GM12878 (cell line): ENCODE measurements around the gene MITF. TPM values are rescaled to one million over a fixed set of nuclear protein-coding genes. Genes with fewer than 3 reads are reported as not detected.

Experiments used
- ATAC-seq: fragments of 200-7000 bp; cut with Tn5 transposase; 3 replicates; pipeline ENCODE4 v1.9.1; 2020; ENCODE audit warnings: mild to moderate bottlenecking, moderate library complexity
- BruUV-seq: library from RNA; stranded (reverse); fragments of 400-500 nt; replicated peaks from 2 replicates; lab custom pipeline; 2021; lab: Mats Ljungman, UMichigan
- CTCF ChIA-PET: fragments of 300-600 bp; sonication (Branson Sonifier 250); formaldehyde crosslinking; extraction: SDS; loops from one replicate; lab custom pipeline; 2021; ENCODE audit warnings: inconsistent platforms; lab: Yijun Ruan, JAX
- POLR2A ChIA-PET: fragments of 350-600 bp; formaldehyde crosslinking; extraction: SDS; loops from one replicate; lab custom pipeline; 2021; ENCODE audit warnings: inconsistent platforms; lab: Charles Lee
- RAD21 ChIA-PET: fragments of 300-600 bp; sonication (Branson Sonifier 250); formaldehyde crosslinking; loops from one replicate; lab custom pipeline; 2023; ENCODE audit warnings: antibody characterized with exemption; ENCODE audit not compliant: unreplicated experiment; lab: Charles Lee
- SMC1A ChIA-PET: fragments of 300-600 bp; sonication (Branson Sonifier 250); formaldehyde crosslinking; loops from one replicate; lab custom pipeline; 2023; ENCODE audit not compliant: unreplicated experiment, uncharacterized antibody; lab: Charles Lee
- DNase-seq: peaks from one replicate; pipeline ENCODE4 v3.0.0-alpha.2; 2011; ENCODE audit warnings: low read depth, low spot score
- FAIRE-seq: peaks from 3 replicates; lab custom pipeline; 2011; peaks lifted over from hg19 to GRCh38; lab: Jason Lieb, UNC
- H2AFZ ChIP-seq: 2 replicates; pipeline ENCODE4 v1.6.0; 2011; ENCODE audit warnings: low read depth, low read length, control low read depth; ENCODE audit not compliant: control insufficient read depth
- H3K27ac ChIP-seq: 2 replicates; pipeline ENCODE4 v1.5.1; 2011; ENCODE audit warnings: control low read depth; ENCODE audit not compliant: control insufficient read depth, insufficient read depth
- H3K27me3 ChIP-seq, 2 experiments: replicated peaks in 1 of 2; 2 replicates each; pipeline versions ENCODE4 v1.6.0 to v1.6.1; 2011; ENCODE audit warnings: low read length in 1 of 2; ENCODE audit not compliant: control insufficient read depth in 2 of 2, insufficient read depth in 2 of 2
- H3K36me3 ChIP-seq, 2 experiments: 2 replicates each; pipeline ENCODE4 v1.5.1; 2011; ENCODE audit warnings: low read length in 1 of 2; ENCODE audit not compliant: control insufficient read depth in 2 of 2, insufficient read depth in 2 of 2
- H3K4me1 ChIP-seq: 2 replicates; pipeline ENCODE4 v1.6.1; 2011; ENCODE audit warnings: mild to moderate bottlenecking, low read length, moderate library complexity, mixed read lengths; ENCODE audit not compliant: control insufficient read depth, insufficient read depth
- H3K4me2 ChIP-seq: 2 replicates; pipeline ENCODE4 v1.6.0; 2011; ENCODE audit warnings: control low read depth; ENCODE audit not compliant: control insufficient read depth, insufficient read depth
- H3K4me3 ChIP-seq: fragments of 200-600 bp; sonication (generic); 2 replicates; pipeline ENCODE4 v1.5.1; 2016
- H3K79me2 ChIP-seq: 2 replicates; pipeline ENCODE4 v1.6.0; 2011; ENCODE audit warnings: low read length; ENCODE audit not compliant: control insufficient read depth, insufficient read depth
- H3K9ac ChIP-seq: 2 replicates; pipeline ENCODE4 v1.8.0; 2011; ENCODE audit warnings: low read length, control low read depth, mixed read lengths; ENCODE audit not compliant: control insufficient read depth, insufficient read depth
- H3K9me3 ChIP-seq: replicated peaks from 3 replicates; pipeline ENCODE4 v1.5.1; 2011; ENCODE audit warnings: mild to moderate bottlenecking, low read length; ENCODE audit not compliant: control insufficient read depth, insufficient read depth
- H4K20me1 ChIP-seq: 2 replicates; pipeline ENCODE4 v1.6.0; 2011; ENCODE audit not compliant: control insufficient read depth, insufficient read depth
- BCL11A ChIP-seq: IDR thresholded peaks from 2 replicates; pipeline ENCODE4 v1.6.1; 2011; ENCODE audit warnings: low read depth, low read length
- CTCF ChIP-seq, 3 experiments: IDR thresholded peaks in 2 of 3; conservative IDR thresholded peaks in 1 of 3; 2 replicates each; pipeline ENCODE4 v1.5.1; 2011; ENCODE audit warnings: low read depth in 3 of 3, low read length in 3 of 3, mild to moderate bottlenecking in 3 of 3, control low read depth in 2 of 3, moderate library complexity in 2 of 3, inconsistent platforms in 1 of 3, mixed read lengths in 1 of 3; ENCODE audit not compliant: control insufficient read depth in 2 of 3, insufficient read depth in 1 of 3; ENCODE audit errors: extremely low read depth in 1 of 3
- CUX1 ChIP-seq: IDR thresholded peaks from 2 replicates; pipeline ENCODE4 v1.6.1; 2012; ENCODE audit warnings: improper control_type of control experiment, low read depth, low read length; ENCODE audit not compliant: insufficient replicate concordance
- E2F4 ChIP-seq: IDR thresholded peaks from 2 replicates; pipeline ENCODE4 v1.6.1; 2012; ENCODE audit warnings: low read depth, low read length, improper control_type of control experiment
- HCFC1 ChIP-seq: fragments of 150-350 bp; IDR thresholded peaks from 2 replicates; pipeline ENCODE4 v1.6.1; 2014; ENCODE audit warnings: low read length
- HDAC2 ChIP-seq: fragments of 200-600 bp; sonication (generic); IDR thresholded peaks from 2 replicates; pipeline ENCODE4 v1.6.1; 2017
- HDGF ChIP-seq: fragments of 450-650 bp; IDR thresholded peaks from 2 replicates; pipeline ENCODE4 v1.6.1; 2016; ENCODE audit warnings: antibody characterized with exemption
- MYB ChIP-seq: fragments of 150-350 bp; IDR thresholded peaks from 2 replicates; pipeline ENCODE4 v1.6.1; 2014; ENCODE audit warnings: mild to moderate bottlenecking, low read depth, low read length, borderline replicate concordance
- NR2C2 ChIP-seq: IDR thresholded peaks from 2 replicates; pipeline ENCODE4 v1.6.1; 2011; ENCODE audit warnings: borderline replicate concordance, low read depth; ENCODE audit not compliant: control insufficient read depth, insufficient read length
- PAX5 ChIP-seq: IDR thresholded peaks from 2 replicates; pipeline ENCODE4 v1.6.1; 2011; ENCODE audit warnings: low read depth, low read length, borderline replicate concordance
- RCOR1 ChIP-seq: conservative IDR thresholded peaks from 2 replicates; pipeline ENCODE4 v1.6.1; 2012; ENCODE audit warnings: low read depth, low read length, improper control_type of control experiment
- TCF3 ChIP-seq: IDR thresholded peaks from 2 replicates; pipeline ENCODE4 v1.6.1; 2012; ENCODE audit warnings: low read depth, mild to moderate bottlenecking, low read length, borderline replicate concordance; ENCODE audit not compliant: insufficient read depth
- ZBED1 ChIP-seq: IDR thresholded peaks from 2 replicates; pipeline ENCODE4 v1.6.1; 2016; ENCODE audit warnings: borderline replicate concordance
- ZNF207 ChIP-seq: fragments of 450-650 bp; IDR thresholded peaks from 2 replicates; pipeline ENCODE4 v1.6.1; 2014; ENCODE audit warnings: antibody characterized with exemption, mild to moderate bottlenecking, borderline replicate concordance
- ZSCAN29 ChIP-seq: fragments of 450-650 bp; IDR thresholded peaks from 2 replicates; pipeline ENCODE4 v1.6.1; 2017; ENCODE audit warnings: mild to moderate bottlenecking, moderate library complexity
- WGBS: methylation state at CpG from one replicate; pipeline ENCODE4 v1.1.6; 2016; ENCODE audit warnings: low lambda C conversion rate; ENCODE audit not compliant: insufficient replicate concordance, insufficient coverage; ENCODE audit errors: missing lambda C conversion rate; 5-methylcytosine and 5-hydroxymethylcytosine counted together
- in situ Hi-C: fragments of 300-500 bp; cut with MboI; formaldehyde crosslinking; loops from 9 replicates; pipeline ENCODE4 v1.14.3; 2018; ENCODE audit warnings: mixed read lengths
- intact Hi-C: fragments of 100-400 bp; cut with micrococcal nuclease; formaldehyde crosslinking; loops from one replicate; pipeline ENCODE4 v1.14.2; 2022; ENCODE audit not compliant: unreplicated experiment
- polyA plus RNA-seq, 11 experiments: library from polyadenylated mRNA; depleted of rRNA in 4 of 11; unstranded in 6 of 11; stranded (reverse) in 5 of 11; fragments of >200 nt; fragmentation: Nextera tagmentation in 4 of 11; fragmentation: Illumina TruSeq in 1 of 11; extraction: Ambion mirVana in 4 of 11; extraction: Trizol in 1 of 11; gene quantifications; 1 replicate in 1 of 11; 2 replicates in 10 of 11; pipeline versions ENCODE4 v1.2.1 to v1.2.3, GENCODE V29; 2011 to 2016; ENCODE audit warnings: inconsistent platforms in 2 of 11, missing spikeins in 2 of 11, low read depth in 1 of 11
- total RNA-seq, 4 experiments: library from RNA; depleted of rRNA in 3 of 4; stranded (reverse); fragments of >200 nt in 3 of 4; fragmentation: Illumina TruSeq in 1 of 4; extraction: Trizol in 1 of 4; gene quantifications; 2 replicates each; pipeline versions ENCODE4 v1.2.1 to v1.2.3, GENCODE V29; 2013 to 2021
- TF ChIP-seq, protein P1 (sequence below): fragments of 450-650 bp; IDR thresholded peaks from 2 replicates; pipeline ENCODE4 v1.6.1; 2017; ENCODE audit warnings: borderline replicate concordance

The MITF gene
- total and polyA plus RNA-seq, 10 of the 15 experiments (the other 5 are each of a cell fraction or from before 2014, with no cell fraction given), result under 0.01 to 0.90 (median 0.06) TPM; not detected in 3

DNA sequence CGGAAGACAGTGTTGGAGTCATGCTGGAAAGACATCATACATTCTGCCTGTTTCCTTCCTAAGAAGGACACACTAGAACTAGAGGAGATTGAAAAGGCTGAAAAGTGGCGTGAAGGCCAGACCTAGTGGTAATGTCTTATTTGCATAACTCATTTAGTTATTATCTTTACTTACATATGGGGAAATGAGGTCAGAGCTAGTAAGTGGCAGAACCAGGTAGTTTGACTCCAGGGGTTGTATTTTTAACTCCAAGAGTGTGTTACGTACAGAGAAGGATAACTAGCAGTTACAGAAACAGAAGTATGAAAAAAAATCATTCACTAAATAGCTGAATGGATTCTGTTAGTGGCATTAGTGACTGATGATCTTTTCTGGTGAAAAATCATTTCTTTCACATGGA, 108.0 kb downstream of the MITF start (continued):
- TF ChIP-seq CUX1 (no peak), ZSCAN29 (no peak), BCL11A (no peak), HDGF (no peak), MYB (no peak), PAX5 (no peak), ZNF207 (no peak), NR2C2 (no peak), HCFC1 (no peak)
- TF ChIP-seq, all 136 proteins: peak for 0

GRCh38 chr3:69848113-69848512, 108.8 kb downstream of the MITF start:
- RAD21 ChIA-PET, result no interaction called here
- no peak for ATAC-seq
- CTCF ChIA-PET, result no interaction called here
- POLR2A ChIA-PET, result interaction anchor here (0.6 kb wide), 1 partner anchor 1908 kb away, joined by 3 read pairs; no protein-coding TSS in a partner anchor
- no peak overlapping the region for H3K9ac ChIP-seq
- no TSS peak for BruUV-seq
- H3K9me3 ChIP-seq, result no peaks in the 10 kb centered on the region
- SMC1A ChIA-PET, result no interaction called here
- 2% methylated on average over 3 of the region's 3 CpGs for WGBS
- no peaks in the 10 kb centered on the region for H3K27me3 ChIP-seq
- H3K4me1 ChIP-seq, result no peaks in the 10 kb centered on the region
- H3K36me3 ChIP-seq, result no peaks in the 10 kb centered on the region
- H2AFZ ChIP-seq, result no peak overlapping the region
- no peaks in the 10 kb centered on the region for H4K20me1 ChIP-seq
- no peak overlapping the region for H3K4me2 ChIP-seq
- intact Hi-C loops (no loop called here), in situ Hi-C loops (no loop called here)
- no peak overlapping the region for H3K27ac ChIP-seq
- no peaks in the 10 kb centered on the region for H3K79me2 ChIP-seq
- DNase-seq, result no peak
- FAIRE-seq, result no peak
- H3K4me3 ChIP-seq, result no peak overlapping the region
- no peak for TF ChIP-seq ZBED1
- no peak for TF ChIP-seq RCOR1
- TF ChIP-seq, protein P1, sequence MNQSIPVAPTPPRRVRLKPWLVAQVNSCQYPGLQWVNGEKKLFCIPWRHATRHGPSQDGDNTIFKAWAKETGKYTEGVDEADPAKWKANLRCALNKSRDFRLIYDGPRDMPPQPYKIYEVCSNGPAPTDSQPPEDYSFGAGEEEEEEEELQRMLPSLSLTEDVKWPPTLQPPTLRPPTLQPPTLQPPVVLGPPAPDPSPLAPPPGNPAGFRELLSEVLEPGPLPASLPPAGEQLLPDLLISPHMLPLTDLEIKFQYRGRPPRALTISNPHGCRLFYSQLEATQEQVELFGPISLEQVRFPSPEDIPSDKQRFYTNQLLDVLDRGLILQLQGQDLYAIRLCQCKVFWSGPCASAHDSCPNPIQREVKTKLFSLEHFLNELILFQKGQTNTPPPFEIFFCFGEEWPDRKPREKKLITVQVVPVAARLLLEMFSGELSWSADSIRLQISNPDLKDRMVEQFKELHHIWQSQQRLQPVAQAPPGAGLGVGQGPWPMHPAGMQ, result no peak
- TF ChIP-seq E2F4, result no peak
- no peak for TF ChIP-seq TCF3
- TF ChIP-seq CTCF (IDR thresholded peaks at IDR 0.05 in 2 of 3, conservative IDR thresholded peaks at IDR 0.05 in 1 of 3; ENCODE audit: control insufficient read depth in 2 of 3, extremely low read depth in 1 of 3, insufficient read depth in 1 of 3, low read depth in 3 of 3, low read length in 3 of 3), result no peak
- TF ChIP-seq HDAC2, result no peak
